Neural progenitor cell (in vitro differentiated cells): ENCODE measurements around the gene DDIT3.

Experiments
- CTCF ChIP-seq: fragments of 200-600 bp; sonication (generic); IDR thresholded peaks from 2 replicates; pipeline ENCODE4 v1.5.1; 2017; ENCODE audit warnings: antibody characterized with exemption, mild to moderate bottlenecking
- EZH2 ChIP-seq: fragments of 200-600 bp; sonication (generic); IDR thresholded peaks from 2 replicates; pipeline ENCODE4 v1.6.1; 2017; ENCODE audit warnings: antibody characterized with exemption, mild to moderate bottlenecking, moderate library complexity
- EZH2phosphoT487 ChIP-seq: fragments of 200-600 bp; sonication (generic); IDR thresholded peaks from 2 replicates; pipeline ENCODE4 v1.6.1; 2017; ENCODE audit warnings: antibody characterized with exemption

GRCh38 chr12:57469296-57470164 is 50.8 kb downstream of the DDIT3 start:
- TF ChIP-seq CTCF (no peak), EZH2 (no peak), EZH2phosphoT487 (no peak)
